ENCODE measurements around the gene TNMD. TPM values are rescaled to one million over a fixed set of nuclear protein-coding genes. Genes with fewer than 3 reads are reported as not detected.
"Not testable (repeated sequence)": the region's sequence is repeated elsewhere in the genome, so short reads cannot be mapped to it uniquely, and the experiment has no call there.

The TNMD gene
- 1 to 10 TPM in 6 of 7 donors, under 1 TPM in 1; 0.42 to 8.5 (median 1.4) TPM for total RNA-seq
- polyA plus RNA-seq, result 10 to 100 TPM in 1 of 2 donors, 1 to 10 TPM in 1; 3.3 to 14.9 TPM
- long read RNA-seq, donor 1, partial matches to known transcripts, result 1 of 5 reads
- long read RNA-seq, donor 1, other reads (novel, unspliced or antisense), result 4 of 5 reads
- long read RNA-seq, donor 2, result 0 reads
- long read RNA-seq, donor 3, result 0 reads

DNA sequence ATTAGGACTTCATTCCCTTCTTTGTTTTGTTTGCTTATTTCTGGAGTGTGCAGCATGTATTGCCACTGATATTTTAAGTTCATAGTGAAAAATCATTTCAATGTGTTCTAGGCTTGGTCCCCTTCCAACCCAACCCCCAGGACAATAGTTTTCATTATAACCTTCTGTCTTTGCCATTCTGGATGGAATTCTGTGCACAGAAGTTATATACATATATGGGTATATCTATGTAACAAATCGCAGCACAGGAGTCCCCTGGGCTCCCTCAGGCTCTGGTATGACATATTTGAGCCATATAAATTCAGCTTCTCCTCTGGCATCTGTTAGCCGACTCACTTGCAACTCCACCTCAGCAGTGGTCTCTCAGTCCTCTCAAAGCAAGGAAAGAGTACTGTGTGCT, at the start of gene TNMD:
TNMD (plus strand) TSS at position 326 of the 400 bp plus-strand sequence. CDS start 83 bp downstream, outside the sequence.
- WGBS, 3 donors, result 53 to 66% (median 64%) methylated on average over 2 of the region's 2 CpGs
- TF ChIP-seq EP300 (IDR thresholded peaks at IDR 0.05), result no peak
- TF ChIP-seq, protein P1, sequence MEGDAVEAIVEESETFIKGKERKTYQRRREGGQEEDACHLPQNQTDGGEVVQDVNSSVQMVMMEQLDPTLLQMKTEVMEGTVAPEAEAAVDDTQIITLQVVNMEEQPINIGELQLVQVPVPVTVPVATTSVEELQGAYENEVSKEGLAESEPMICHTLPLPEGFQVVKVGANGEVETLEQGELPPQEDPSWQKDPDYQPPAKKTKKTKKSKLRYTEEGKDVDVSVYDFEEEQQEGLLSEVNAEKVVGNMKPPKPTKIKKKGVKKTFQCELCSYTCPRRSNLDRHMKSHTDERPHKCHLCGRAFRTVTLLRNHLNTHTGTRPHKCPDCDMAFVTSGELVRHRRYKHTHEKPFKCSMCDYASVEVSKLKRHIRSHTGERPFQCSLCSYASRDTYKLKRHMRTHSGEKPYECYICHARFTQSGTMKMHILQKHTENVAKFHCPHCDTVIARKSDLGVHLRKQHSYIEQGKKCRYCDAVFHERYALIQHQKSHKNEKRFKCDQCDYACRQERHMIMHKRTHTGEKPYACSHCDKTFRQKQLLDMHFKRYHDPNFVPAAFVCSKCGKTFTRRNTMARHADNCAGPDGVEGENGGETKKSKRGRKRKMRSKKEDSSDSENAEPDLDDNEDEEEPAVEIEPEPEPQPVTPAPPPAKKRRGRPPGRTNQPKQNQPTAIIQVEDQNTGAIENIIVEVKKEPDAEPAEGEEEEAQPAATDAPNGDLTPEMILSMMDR (IDR thresholded peaks at IDR 0.05), result no peak
- no peak for TF ChIP-seq POLR2A (IDR thresholded peaks at IDR 0.05)
- Histone ChIP-seq H3K27ac (no peak within 1 kb of the TSS), H3K4me1 (ENCODE audit: insufficient read depth) (no peaks in the 10 kb centered on the region), H3K27me3 (no peaks in the 10 kb centered on the region), H3K36me3 (no peaks in the 10 kb centered on the region), H3K9me3 (no peaks in the 10 kb centered on the region), H3K4me3 (no peak within 1 kb of the TSS)
- intact Hi-C loops (cut with DNase I), result no loop called here
- DNase-seq, result no peak

DNA sequence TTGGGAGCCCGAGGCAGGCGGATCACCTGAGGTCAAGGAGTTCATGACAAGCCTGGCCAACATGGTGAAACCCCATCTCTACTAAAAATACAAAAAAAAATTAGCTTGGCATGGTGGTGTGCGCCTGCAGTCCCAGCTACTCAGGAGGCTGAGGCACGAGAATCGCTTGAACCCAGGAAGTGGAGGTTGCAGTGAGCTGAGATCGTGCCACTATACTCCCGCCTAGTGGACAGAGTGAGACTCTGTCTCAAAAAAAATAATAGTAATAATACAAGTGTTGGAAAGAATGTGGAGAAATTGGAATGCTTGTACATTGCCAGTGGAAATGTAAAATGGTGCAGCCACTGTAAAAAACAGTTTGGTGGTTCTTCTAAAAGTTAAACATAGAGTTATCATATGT, 19.2 kb upstream of the TNMD start:
- H3K9me3 ChIP-seq; H3K27ac ChIP-seq; intact Hi-C loops (cut with DNase I); DNase-seq; H3K4me3 ChIP-seq; H3K36me3 ChIP-seq; H3K4me1 ChIP-seq (ENCODE audit: insufficient read depth); H3K27me3 ChIP-seq: not testable (repeated sequence)
- WGBS, 3 donors, result 68 to 71% (median 69%) methylated on average over 7 of the region's 7 CpGs

DNA sequence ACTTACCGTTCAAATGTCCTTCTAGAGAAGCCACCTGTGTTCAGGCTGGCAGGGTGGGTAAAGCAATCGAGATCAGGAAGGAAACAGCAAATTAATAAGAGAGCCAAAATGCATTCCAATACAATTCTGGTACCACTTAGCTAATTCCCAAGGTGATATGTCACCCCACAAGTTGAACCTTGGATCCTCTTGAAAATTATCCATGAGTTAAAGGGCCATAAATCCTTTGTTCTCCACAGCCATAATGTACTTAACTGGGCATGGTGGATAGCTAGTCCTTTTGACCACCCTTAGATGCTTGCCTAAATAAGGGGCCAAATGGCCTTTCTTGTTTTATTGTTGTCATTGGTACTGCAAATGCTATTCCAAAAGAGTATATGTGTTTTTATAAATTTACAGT, 2.0 kb downstream of the TNMD start:
- no peaks in the 10 kb centered on the region for H3K4me1 ChIP-seq (ENCODE audit: insufficient read depth)
- no peaks in the 10 kb centered on the region for H3K36me3 ChIP-seq
- H3K4me3 ChIP-seq, result no peak overlapping the region
- no peak for DNase-seq
- TF ChIP-seq, protein P1 (IDR thresholded peaks at IDR 0.05), result no peak
- TF ChIP-seq POLR2A (IDR thresholded peaks at IDR 0.05) (no peak), EP300 (IDR thresholded peaks at IDR 0.05) (no peak)
- intact Hi-C loops (cut with DNase I), result no loop called here
- no peaks in the 10 kb centered on the region for H3K9me3 ChIP-seq
- H3K27ac ChIP-seq, result no peak overlapping the region
- WGBS, 3 donors, result 22 to 29% (median 23%) methylated on average over 2 of the region's 2 CpGs
- no peaks in the 10 kb centered on the region for H3K27me3 ChIP-seq

DNA sequence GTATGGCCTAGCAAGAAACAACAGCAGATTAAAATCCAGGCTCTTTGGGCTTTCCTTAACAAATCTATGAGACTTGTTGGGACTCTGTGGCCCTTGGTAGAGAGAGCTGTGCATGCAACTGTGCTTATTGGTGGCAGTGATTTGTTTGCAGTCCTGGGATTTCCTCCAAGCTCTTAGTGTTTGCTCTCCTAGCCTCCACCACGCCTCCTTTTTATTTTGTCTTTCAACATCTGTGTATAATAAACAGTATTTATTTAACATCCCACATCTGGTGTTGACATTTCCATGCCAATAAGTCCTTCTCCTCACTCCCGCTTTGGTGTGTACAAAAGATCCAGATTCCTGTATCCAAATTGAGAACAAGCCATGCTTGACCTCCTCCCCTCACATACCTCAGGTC, 3.1 kb downstream of the TNMD start:
- 4 to 24% (median 9%) methylated on average over 2 of the region's 2 CpGs for WGBS, 3 donors
- Histone ChIP-seq H3K4me1 (ENCODE audit: insufficient read depth) (peaks cover under 1% of the 10 kb centered on the region), H3K27me3 (no peaks in the 10 kb centered on the region), H3K27ac (no peak overlapping the region), H3K9me3 (no peaks in the 10 kb centered on the region), H3K36me3 (no peaks in the 10 kb centered on the region), H3K4me3 (no peak overlapping the region)
- intact Hi-C loops (cut with DNase I), result no loop called here
- TF ChIP-seq EP300 (IDR thresholded peaks at IDR 0.05) (no peak), POLR2A (IDR thresholded peaks at IDR 0.05) (no peak)
- TF ChIP-seq, protein P1 (IDR thresholded peaks at IDR 0.05), result no peak
- DNase-seq, result no peak

DNA sequence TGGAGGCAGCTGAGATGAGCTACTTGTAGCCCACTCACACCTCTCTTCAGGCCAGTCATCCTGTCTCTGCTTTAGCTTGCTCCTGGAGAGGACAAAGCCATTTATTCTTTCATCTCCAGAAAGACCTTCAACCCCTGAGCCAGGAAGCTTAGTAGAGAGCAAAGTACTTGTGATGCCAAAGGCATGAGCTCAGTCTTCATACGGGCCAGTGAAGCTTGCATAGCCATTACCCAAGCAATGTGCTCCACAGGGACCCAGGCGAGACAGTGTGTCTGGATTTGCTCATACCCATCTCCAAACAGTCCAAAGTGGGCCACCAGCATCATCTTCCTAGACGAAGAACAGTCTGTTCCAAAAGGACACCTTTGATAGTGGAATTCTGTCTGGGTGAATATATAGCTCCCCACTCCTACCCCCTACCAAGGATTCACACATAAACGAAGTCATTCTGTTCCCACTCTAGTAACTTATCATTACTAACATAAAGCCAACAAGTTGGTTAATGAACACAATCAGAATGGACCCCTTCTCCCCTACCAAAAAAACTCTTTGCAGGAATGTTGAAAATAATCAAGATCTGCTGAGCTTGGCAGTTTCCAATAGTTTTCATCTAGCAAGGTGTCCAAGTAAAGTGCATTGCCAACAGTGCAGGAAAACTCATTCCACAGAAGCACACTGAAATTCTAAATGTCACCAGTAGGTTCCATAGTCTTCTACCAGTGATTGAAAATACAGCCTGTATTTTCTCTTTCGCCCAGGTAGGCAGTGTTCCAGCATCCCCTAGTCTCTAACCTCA, 6.7 kb downstream of the TNMD start:
- intact Hi-C loops (cut with DNase I), result no loop called here
- WGBS, 3 donors, result 60 to 66% (median 64%) methylated on average over 5 of the region's 5 CpGs
- H3K4me3 ChIP-seq, result no peak overlapping the region
- H3K27ac ChIP-seq, result no peak overlapping the region
- no peaks in the 10 kb centered on the region for H3K9me3 ChIP-seq
- H3K4me1 ChIP-seq (ENCODE audit: insufficient read depth), result peaks cover 3% of the 10 kb centered on the region
- no peaks in the 10 kb centered on the region for H3K27me3 ChIP-seq
- H3K36me3 ChIP-seq, result no peaks in the 10 kb centered on the region
- DNase-seq, result no peak
- TF ChIP-seq, protein P1 (IDR thresholded peaks at IDR 0.05), result no peak
- no peak for TF ChIP-seq EP300 (IDR thresholded peaks at IDR 0.05)
- no peak for TF ChIP-seq POLR2A (IDR thresholded peaks at IDR 0.05)

All from ovary (tissue), 10 donors.